ENCODE results near the gene IP6K3. TPM values are rescaled to one million over a fixed set of nuclear protein-coding genes. Genes with fewer than 3 reads are reported as not detected.

The IP6K3 gene
- total RNA-seq, 4 donors from 2014 or later = 0.32 to 5.5 (median 2.8) TPM

DNA sequence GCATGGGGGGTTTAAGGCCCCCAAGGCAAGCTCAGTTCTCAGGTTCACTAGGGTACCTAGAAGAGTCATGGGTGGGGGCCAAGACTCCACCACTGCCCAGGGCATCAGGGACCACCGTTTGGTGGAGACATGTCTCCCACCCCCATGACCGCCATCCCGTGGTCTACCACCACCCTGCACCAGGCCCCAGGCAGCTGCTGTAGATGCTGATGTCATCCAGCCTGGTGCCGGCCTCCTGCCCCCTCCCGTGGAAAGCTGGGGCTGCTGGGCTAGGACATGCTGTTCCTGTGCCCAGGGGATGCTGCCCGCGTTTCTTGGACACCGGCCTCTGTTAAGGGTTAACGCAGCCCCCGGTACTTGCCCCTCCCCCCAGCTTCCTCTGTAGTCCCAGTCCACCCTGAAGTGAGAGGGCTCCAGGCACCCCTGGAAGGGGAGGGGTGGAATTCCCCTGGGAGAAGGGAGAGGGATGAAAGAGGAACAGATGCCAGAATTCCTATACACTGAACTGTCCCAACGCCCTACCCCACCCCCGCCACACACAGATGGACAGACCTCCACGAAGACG is 587 bp downstream of the IP6K3 start:
- Histone ChIP-seq H3K4me3 (peak overlapping the region in 1 of 2 donors; percentile 41), H3K27me3 (peaks cover 39% of the 10 kb centered on the region), H3K4me1 (peaks cover 0 to 19% (median 0%) of the 10 kb centered on the region in 3 donors), H3K36me3 (no peaks in the 10 kb centered on the region), H3K9me3 (no peaks in the 10 kb centered on the region), H3K27ac (peak overlapping the region in 3 of 4 donors; percentile 53 to 68 (median 66))
- WGBS, 2 donors (ENCODE audit: low coverage in 1 of 2) = 0 to 17% methylated on average over 1 to 2 of the region's 14 CpGs
- no peak for TF ChIP-seq POLR2A (IDR thresholded peaks at IDR 0.05)
- no peak for TF ChIP-seq EP300 (IDR thresholded peaks at IDR 0.05)
- TF ChIP-seq CTCF (IDR thresholded peaks at IDR 0.05) = no peak
- TF ChIP-seq POLR2AphosphoS5 (IDR thresholded peaks at IDR 0.05) = peak; percentile 77
- peak; percentile 15 for ATAC-seq

DNA sequence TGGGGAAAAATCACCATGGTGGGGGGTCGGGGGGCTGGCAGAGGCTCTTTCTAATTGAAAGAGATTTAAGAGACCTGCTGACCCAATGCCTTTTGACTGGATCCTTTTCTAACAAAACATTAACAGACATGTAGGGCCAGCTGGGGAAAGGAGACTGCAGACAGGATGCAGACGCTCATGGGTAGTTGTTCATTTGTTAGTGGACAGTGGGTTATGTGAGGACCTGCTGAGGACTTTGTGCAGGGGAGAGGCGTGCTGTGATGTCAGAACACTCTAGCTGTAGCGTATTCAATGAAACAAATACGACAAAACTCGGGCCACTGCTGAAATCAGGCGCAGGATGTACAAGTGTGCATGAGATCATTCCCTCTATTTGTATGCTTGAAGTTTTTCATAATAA is 1.2 kb downstream of the IP6K3 start:
- peaks cover 42% of the 10 kb centered on the region for H3K27me3 ChIP-seq
- H3K4me1 ChIP-seq = peaks cover 0 to 19% (median 0%) of the 10 kb centered on the region in 3 donors
- H3K36me3 ChIP-seq = no peaks in the 10 kb centered on the region
- WGBS, 2 donors (ENCODE audit: low coverage in 1 of 2) = 79 to 83% methylated on average over 6 to 7 of the region's 7 CpGs
- peak overlapping the region in 1 of 2 donors; percentile 41 for H3K4me3 ChIP-seq
- no peaks in the 10 kb centered on the region for H3K9me3 ChIP-seq
- no peak for ATAC-seq
- H3K27ac ChIP-seq = peak overlapping the region in 3 of 4 donors; percentile 51 to 68 (median 53)
- TF ChIP-seq EP300 (IDR thresholded peaks at IDR 0.05) (no peak), POLR2A (IDR thresholded peaks at IDR 0.05) (no peak), POLR2AphosphoS5 (IDR thresholded peaks at IDR 0.05) (no peak), CTCF (IDR thresholded peaks at IDR 0.05) (no peak)

- no peak for ATAC-seq
- WGBS, 2 donors (ENCODE audit: low coverage in 1 of 2) = 70 to 80% methylated on average over 2 to 7 of the region's 13 CpGs
- Histone ChIP-seq H3K4me1 (peaks cover 0 to 19% (median 0%) of the 10 kb centered on the region in 3 donors), H3K36me3 (no peaks in the 10 kb centered on the region), H3K27ac (peak overlapping the region in 3 of 4 donors; percentile 51 to 68 (median 53)), H3K4me3 (peak overlapping the region in 1 of 2 donors; percentile 41), H3K27me3 (peaks cover 42% of the 10 kb centered on the region), H3K9me3 (no peaks in the 10 kb centered on the region)
- no peak for TF ChIP-seq CTCF (IDR thresholded peaks at IDR 0.05)
- TF ChIP-seq EP300 (IDR thresholded peaks at IDR 0.05) = no peak
- TF ChIP-seq POLR2A (IDR thresholded peaks at IDR 0.05) = no peak
- no peak for TF ChIP-seq POLR2AphosphoS5 (IDR thresholded peaks at IDR 0.05)
Observed at GRCh38 chr6:33744895-33745546, 1.7 kb downstream of the IP6K3 start.

- 3 to 33% methylated on average over 4 to 8 of the region's 11 CpGs for WGBS, 2 donors (ENCODE audit: low coverage in 1 of 2)
- ATAC-seq = peak; percentile 63
- peaks cover 0 to 19% (median 0%) of the 10 kb centered on the region in 3 donors for H3K4me1 ChIP-seq
- H3K36me3 ChIP-seq = no peaks in the 10 kb centered on the region
- H3K4me3 ChIP-seq = peak overlapping the region in 1 of 2 donors; percentile 41
- H3K9me3 ChIP-seq = no peaks in the 10 kb centered on the region
- peak overlapping the region in 1 of 4 donors; percentile 68 for H3K27ac ChIP-seq
- H3K27me3 ChIP-seq = peaks cover 42% of the 10 kb centered on the region
- TF ChIP-seq POLR2AphosphoS5 (IDR thresholded peaks at IDR 0.05) (peak; percentile 24), EP300 (IDR thresholded peaks at IDR 0.05) (no peak), CTCF (IDR thresholded peaks at IDR 0.05) (peak in 3 of 4 experiments; percentile 73 to 89 (median 81)), POLR2A (IDR thresholded peaks at IDR 0.05) (no peak)
Observed at GRCh38 chr6:33744001-33744848, 2.5 kb downstream of the IP6K3 start.
